ENCODE results near the gene CBX7.
"Not testable (repeated sequence)": the region's sequence is repeated elsewhere in the genome, so short reads cannot be mapped to it uniquely, and the experiment has no call there.

The CBX7 gene

GRCh38 chr22:39173787-39174497 is 21.5 kb upstream of the CBX7 start:
- no peak for DNase-seq

- no peak for DNase-seq
These were observed 20.7 kb upstream of the CBX7 start for GRCh38 chr22:39173050-39173706.

- not testable (repeated sequence) for DNase-seq
These were observed 20.0 kb upstream of the CBX7 start for GRCh38 chr22:39172265-39173049.

GRCh38 chr22:39171623-39172264 is 19.3 kb upstream of the CBX7 start:
- DNase-seq: no peak

GRCh38 chr22:39170825-39171622 is 18.5 kb upstream of the CBX7 start:
- DNase-seq: no peak

- DNase-seq: no peak
These were observed 17.5 kb upstream of the CBX7 start for GRCh38 chr22:39169797-39170466.

GRCh38 chr22:39166547-39166946 is 14.1 kb upstream of the CBX7 start:
- DNase-seq: no peak

- DNase-seq: not testable (repeated sequence)
These were observed 3.6 kb upstream of the CBX7 start for GRCh38 chr22:39156093-39156492.

GRCh38 chr22:39155421-39155820 is 2.9 kb upstream of the CBX7 start:
- DNase-seq: no peak

- no peak for DNase-seq
These were observed 789 bp upstream of the CBX7 start for GRCh38 chr22:39153220-39153717.

- no peak for DNase-seq
These were observed 413 bp downstream of the CBX7 start for GRCh38 chr22:39152024-39152510.

GRCh38 chr22:39151329-39151975 is 1.0 kb downstream of the CBX7 start:
- no peak for DNase-seq

GRCh38 chr22:39150848-39151215 is 1.6 kb downstream of the CBX7 start:
- DNase-seq: no peak

GRCh38 chr22:39149915-39150847 is 2.3 kb downstream of the CBX7 start:
- DNase-seq: no peak

GRCh38 chr22:39148727-39149535 is 3.5 kb downstream of the CBX7 start:
- DNase-seq: no peak

- DNase-seq: no peak
These were observed 4.3 kb downstream of the CBX7 start for GRCh38 chr22:39148026-39148726.

GRCh38 chr22:39147335-39148025 is 5.0 kb downstream of the CBX7 start:
- no peak for DNase-seq
